ENCODE data around the gene FAR2.
A peak's percentile ranks its signal among the peaks of the same experiment; 100 is the strongest.
"Not testable (repeated sequence)": the region's sequence is repeated elsewhere in the genome, so short reads cannot be mapped to it uniquely, and the experiment has no call there.

FAR2 gene
- total RNA-seq: 4.4 to 17.1 (median 10.4) reads per million in 4 donors

DNA sequence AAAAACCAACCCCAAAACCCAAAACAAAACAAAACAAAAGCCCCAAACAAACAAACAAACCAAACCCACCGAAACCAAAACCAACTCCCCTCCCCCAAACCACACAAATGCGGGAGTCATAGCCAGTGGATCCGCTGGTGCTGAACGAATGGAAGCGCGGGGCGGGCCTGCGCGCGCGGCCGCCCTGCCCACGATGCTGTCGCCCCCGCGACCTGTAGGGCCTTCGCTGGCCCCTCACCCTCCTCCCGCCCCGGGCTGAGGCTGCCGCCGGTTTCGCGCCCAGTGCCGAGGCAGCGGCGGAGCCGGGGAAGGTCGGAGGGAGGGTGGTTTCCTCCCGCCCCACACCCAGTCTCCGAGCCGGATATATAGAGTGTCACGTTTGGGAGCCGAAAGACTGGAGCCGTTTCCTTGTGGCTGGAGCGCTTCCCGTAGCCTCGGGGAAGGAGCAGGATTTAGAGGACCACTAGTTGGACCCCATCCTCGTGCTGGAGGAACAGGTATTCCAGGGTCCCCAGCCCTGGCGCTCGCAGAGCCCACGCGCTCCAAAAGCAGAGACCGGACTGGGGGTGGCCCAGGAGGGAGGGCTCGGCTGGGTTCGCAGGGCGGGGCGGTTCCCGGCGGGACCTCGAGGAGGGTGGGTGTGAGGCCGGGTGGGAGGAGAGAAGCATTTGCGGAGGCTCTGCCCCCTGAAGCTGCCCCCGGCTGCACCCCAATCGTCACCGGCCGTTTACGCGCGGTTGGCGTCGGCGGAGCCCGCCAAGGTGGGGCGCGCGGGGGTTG is at the start of gene FAR2:
TSS of gene FAR2 (plus strand) at position 368 of the 780 bp plus-strand sequence. CDS start 121,172 bp downstream, outside the sequence.
- peak; percentile 15 to 64 (median 27) for DNase-seq

DNA sequence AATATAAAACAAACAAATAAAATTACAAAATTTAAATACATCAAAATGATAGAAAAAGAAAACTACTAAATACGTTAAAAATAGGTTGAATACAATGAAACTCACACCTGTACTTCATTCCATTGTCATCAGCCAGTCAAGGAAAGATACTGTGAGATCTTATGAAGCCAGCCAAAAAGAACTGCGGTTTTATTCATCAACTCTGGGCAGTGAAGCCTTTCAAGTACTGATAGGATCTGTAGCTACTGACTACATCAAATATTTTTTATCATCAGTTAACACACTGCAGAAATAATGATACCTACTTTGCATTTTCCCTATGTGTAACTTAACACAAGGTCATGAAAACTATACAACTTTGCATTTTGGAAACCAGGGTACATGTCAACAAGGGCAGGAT is 46.3 kb upstream of the FAR2 start:
- DNase-seq: peak in 1 of 5 donors; percentile 23

DNA sequence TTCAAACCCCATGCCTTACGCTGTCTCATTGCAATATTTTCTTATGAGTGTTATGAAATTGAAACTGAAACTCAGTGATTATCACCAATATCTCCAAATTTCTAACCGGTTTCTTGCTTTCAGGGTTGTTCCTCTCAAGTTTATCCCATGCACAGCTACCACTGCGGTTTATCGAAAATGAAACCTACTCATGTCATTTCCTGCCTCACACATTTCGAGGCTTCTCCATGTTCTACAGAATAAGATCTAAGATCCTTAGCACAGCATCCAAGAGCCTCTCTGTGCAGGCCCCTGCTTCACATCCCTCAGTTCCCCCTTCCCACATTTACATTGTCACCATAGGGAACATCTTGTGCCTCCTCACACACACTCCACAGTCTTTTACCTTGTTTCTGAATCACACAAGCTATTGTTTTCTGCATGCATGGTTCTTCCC is 45.5 kb upstream of the FAR2 start:
- peak in 3 of 5 donors; percentile 14 to 93 (median 31) for DNase-seq

DNA sequence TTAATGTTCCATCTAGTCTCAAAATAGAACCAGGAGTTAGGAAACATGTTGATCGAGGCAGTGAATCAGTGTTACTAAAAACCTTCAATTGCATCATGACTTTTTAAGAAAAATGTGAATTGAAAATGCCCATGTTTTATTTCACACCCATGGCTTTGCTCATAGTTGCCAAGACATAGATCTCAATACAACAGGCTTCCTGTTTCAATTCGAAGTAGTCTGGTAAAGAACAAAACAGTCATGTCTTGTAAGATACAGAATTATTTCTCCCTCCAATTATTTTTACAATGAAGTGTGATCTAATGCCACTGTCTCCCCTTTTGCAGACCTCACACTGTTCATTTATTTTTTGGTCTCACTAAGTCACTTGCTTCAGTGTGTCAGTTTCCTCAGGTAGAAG is 44.6 kb upstream of the FAR2 start:
- DNase-seq: peak in 1 of 5 donors; percentile 46

DNA sequence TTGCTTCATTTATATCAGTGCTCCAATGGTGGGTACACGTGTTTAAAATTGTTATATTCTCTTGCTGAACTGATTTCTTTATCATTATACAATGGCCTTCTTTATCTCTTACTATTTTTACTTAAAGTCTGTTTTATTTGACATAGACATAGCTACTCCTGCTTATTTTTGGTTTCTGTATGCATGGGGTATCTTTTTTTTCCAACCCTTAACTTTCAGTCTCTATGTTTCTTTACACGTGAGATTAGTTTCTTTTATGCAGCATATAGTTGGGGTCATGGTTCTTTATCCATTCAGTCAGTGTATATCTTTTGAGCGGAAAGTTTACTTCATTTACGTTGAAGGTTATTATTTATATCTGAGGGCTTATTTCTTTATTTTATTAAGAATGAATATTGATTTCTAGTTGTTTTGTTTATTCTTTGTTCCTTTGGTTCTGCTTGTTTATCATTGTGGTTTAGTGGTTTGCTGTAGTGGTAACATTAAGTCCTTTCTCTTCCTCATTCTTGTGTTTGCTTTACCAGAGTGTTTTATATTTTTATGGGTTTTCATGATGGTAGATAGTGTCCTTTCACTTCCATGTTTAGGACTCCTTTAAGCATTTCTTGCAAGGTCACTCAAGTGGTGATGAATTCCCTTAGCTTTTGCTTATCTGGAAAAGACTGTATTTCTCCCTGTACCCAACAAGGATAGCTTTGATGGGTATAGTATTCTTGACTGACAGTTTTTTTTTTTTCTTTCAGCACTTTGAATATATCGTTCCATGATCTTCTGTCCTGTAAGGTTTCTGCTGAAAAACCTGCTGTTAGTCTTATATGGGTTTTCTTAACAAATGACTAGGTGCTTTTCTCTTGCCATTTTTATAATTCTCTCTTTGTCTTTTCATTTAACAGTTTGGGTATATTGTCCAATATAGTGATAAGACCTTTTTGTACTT is 38.3 kb upstream of the FAR2 start:
- no peak for DNase-seq

DNA sequence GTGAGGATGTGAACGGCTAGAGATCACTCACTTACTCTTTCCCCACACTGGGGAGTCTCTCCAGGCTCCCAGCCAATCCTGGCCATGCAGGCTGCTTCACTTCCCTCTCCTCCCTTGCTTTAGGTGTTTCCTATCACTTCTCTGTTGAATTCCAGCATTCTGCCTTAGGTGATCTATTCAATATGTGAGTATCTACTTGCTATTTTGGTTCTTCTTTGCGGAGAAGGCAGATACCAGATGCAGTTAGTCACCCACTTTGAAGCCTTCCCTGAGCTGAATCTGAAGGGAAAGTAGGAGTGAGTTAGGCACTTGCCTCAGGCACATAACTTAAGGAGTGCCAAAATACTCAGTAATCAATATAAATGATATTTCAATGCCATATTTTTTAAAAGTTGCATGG is 36.0 kb upstream of the FAR2 start:
- no peak for DNase-seq

DNA sequence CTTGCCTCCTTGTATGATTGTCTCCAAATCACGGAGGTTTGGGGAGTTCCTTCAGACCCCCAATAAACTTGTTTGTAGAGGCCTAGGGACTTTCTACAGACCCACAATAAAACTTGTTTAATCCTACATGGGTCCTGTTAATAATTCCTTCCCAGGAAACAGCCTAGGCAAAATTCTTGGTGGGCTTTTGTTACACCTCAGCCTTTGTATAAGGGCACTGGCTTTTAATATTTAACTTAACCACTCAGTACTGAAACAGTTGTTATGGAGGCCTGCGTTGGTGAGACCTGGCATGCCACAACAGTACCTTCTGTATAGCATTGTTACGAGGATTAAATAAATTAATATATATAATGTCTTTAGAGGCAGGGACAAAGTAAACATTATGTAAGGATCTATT is 32.7 kb upstream of the FAR2 start:
- no peak for DNase-seq

DNA sequence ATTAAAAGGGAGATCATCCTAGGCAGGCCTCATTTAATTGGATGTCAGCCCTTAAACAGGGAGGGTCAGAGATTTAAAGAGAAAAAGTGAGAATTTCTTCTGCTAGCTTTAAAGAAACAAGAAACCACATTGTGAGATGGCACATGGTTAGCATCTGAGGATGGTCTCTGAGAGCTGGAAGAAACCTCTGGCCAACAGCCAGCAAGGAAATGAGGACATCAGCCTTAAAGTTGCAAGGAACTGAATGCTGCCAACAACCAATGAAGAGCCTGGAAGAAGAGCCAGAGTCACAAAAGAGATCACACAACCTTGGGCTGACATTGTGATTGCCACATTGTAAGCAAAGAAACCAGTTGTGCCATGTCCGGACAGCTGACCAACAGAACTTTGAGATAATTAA is 17.5 kb upstream of the FAR2 start:
- no peak for DNase-seq

DNA sequence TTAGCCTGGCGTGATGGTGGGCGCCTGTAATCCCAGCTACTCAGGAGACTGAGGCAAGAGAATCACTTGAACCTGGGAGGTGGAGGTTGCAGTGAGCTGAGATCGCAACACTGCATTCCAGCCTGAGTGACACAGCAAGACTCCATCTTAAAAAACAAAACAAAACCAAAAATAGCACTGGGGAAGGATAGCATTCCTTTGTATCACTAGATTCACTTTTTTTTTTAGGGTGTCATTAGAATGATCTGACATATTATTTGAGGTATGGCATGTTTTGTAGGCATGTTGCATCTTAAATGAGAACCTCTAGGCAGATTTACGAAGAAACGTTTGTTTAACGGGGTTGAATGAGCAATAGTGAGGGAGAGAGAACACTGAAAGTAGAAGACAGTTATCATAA is 16.8 kb upstream of the FAR2 start:
- no peak for DNase-seq

DNA sequence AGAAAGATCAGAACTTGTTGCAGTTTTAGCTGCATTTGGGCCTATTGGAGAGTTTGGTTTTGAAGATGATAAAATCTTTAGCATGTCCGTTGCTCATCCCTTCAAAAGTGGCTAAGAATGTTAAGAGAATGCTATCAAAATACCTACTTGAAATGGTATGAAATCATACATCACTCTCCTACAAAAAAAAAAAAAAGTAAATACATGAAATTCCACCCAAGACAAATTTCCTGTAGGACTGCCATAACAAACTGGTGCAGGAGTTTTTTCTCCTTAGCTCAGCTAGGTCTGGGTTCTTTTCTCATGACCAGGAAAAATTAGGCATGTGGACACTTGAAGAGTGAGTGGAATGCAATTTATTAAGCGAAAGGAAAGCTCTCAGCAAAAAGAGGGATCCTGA is 15.9 kb upstream of the FAR2 start:
- no peak for DNase-seq

DNA sequence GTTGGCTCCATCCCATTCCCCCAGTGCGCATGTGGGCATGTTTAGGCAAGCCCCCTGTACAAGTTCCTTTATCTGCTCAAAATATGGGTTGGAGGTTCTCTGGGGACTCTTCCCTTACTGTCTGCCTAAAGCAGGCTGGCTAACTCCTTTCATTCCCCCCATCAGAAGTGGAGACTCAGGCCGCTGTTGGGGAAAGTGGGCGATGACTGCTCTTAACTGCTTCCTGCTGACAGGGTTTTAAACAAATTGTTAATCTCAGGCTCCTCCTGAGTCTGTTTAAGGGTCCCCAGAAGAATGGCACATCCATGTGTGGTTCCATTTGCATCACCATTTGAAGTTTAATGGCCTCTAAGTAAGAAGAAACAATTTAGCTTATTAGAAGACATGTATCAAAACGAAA is 15.4 kb upstream of the FAR2 start:
- DNase-seq: no peak

DNA sequence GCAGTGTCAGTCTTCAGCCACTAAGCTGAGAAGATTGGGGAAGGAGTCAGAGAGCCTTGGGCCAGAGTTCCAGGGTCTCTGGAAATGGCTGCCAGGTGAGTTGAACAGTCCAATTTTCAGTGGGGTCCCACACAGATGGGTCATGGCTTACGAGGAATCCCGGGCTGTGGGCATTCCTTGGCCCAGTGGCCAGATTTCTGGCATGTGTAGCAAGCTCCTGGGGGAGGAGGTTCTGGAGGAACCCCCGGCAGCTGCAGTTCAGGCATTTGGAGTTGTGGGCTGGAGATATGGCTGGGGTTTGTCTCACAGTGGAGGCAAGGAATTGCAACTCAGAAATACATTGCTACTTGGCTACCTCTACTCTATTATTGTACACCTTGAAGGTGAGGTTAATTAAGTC is 10.8 kb upstream of the FAR2 start:
- not testable (repeated sequence) for DNase-seq

DNA sequence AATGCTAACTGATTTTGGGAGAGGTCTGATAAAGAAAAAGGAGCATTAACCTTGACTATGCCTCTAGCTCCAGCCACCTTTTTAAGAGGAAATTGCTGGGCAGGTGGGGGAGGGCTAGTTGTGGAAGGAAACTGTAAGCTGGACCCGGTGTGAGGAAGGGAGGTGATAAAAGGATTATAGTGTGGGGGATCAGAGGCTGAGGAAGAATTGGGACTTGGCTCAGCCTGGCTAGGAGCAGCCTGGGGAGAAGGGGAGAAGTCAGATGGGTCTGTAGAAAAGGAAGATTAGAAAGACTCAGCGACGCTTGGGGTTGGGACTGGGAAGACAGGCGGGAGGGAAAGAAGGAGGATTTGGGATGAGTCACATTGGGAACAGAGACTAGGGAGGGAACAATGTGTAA is 10.2 kb upstream of the FAR2 start:
- not testable (repeated sequence) for DNase-seq

DNA sequence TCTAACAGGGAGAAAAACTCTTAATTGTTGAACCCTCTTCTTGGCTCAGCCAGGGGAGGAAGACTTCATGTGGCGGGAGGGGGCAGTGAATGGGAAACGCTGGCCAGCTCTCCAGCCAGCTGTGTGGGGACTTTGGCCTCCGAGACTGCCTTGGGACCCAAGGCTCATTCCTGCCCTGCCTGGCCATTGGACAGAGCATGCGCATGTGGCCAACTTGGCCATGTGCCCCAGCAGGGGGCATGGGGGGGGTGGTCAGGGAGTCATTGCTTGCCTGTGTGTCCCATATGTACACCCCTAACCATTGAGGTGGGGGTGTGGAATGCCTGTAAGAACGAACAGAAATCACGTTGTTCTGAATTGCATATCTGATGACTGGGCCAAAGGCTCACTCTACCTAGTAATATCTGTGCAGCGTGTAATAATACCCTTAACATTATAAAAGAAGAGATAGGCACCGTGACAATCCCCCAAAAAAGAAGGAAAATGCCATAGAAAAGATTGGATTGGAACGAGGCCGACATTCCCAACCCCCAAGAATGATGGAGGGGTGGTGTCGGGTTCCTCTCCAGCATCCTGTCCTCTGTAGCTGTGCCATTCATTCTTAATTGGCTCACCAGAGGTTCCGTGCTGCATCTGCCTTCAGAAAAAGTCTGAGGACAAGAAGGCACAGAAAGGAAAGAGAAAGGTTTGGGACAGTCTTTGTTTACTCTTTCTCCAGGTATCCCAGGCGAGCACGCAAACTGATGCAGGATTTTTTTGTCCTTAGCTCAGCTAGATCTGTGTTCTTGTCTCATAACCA is 3.5 kb upstream of the FAR2 start:
- no peak for DNase-seq

DNA sequence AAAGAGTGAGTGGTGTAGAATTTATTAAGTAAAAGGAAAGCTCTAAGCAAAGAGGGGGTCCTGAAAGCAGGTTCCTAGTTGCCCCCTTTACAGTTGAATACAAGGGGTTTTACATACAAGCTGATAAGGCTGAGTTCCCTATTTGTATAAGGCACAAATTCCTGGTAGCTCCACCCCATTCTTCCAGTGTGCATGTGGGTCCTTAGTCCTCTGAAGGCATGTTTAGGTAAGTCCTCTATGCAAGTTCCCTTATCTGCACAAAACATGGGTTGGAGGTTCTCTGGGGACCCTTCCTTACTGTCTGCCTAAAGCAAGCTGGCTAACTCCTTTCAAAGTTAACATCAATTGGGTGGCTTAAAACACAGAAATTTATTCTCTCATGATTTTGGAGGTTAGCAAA is 2.9 kb upstream of the FAR2 start:
- no peak for DNase-seq

DNA sequence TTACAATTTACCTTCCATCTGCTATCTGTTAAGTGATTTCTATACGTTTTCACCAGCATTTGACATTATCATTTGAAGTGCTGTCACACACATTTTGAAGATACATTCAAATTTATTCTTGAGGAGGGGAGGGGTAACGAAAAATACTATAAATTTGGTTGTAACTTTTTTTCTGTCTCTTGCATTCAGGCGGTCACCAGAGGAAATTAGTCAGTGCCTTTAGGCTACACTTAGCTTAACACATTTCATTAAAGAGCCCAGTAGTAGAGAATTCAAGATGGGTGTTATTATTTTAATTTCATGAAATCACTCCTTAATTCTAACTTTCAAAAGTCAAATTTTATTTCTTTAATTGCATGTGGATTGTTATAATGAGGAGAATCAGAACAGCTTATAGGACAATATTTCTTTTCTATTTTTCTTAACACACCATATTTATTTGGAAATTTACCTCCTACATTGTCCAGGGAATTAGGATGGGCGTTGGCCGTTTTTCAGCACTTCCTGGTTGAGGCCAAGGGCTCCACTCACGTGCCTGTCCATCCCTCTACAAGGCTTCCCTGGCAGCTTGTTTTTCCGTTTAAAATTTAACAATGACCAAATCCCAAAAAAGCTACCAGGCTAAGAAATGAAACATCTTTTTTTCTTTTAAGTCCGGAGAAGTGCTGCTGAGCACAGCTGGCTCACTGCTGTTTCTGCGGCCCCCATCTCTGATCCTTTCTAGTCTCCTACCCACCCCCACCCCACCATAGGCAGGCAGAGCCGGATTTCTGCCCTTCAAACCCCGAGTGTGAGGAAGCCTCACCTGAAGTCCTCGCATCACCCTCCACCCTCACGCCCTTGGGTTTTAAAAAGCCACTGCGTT is 1.1 kb upstream of the FAR2 start:
- DNase-seq: no peak

DNA sequence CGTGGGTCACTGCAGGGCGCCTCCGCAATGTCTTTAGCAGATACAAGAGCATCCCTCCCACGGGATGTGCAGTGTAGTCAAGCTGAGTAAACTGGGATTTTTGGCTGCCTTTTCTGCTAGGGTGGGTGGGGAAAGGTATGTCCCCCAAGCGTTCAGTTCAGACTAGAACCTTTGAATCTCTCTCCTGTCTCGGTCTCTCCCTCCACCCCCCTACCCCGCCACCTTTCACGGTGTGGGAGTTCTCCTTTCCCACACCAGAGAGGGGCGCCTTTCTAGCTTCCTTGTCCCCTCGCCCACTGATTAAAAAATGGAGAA is 525 bp upstream of the FAR2 start:
- DNase-seq: no peak

DNA sequence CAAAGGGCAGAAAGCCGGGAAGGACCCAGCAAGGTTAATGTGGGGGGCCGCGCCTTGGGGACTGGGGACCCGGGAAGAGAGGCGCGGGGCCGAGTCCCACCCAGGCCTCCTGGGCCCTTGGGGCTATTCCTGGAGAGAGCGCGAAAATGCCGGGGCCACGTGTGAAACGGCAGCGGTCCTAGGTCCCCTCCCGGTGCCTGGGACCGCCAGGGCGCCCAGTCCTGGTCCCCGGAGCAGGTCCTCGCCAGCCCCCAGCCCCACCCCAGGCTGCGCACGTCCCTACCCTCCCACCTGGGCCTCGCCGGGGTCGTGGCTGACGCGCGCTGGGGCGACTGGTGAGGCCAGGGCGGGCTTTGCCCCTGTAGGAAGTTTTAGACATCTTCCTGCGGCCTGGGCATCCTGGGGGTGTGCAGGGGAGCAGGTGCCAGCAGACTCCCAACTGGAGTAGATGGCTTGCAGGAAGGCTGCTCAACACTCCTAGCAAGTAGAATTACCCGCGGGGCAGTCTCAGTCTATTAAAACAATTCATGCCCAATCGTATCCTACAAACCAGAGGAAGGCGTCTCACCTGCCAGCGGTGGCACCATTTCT is 708 bp downstream of the FAR2 start:
- DNase-seq: peak in 1 of 5 donors; percentile 6

DNA sequence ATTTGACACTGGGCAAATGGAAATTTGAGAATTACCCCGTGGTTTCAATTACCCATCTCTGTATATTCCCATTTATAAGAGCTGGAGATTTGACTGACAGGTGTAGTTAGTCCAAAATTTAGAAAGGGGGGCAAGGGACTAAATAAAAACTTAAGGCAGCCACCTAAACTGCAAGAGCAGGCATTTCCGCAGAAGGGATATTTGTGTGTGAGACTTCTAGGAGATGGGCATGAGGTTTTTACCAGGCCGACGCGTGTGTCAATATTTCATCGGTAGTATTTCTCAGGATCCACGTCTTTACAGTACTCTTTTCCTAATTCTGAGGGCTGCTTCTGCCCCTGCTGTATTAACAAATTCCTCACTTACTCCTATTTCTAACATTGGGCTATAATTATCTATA is 1.4 kb downstream of the FAR2 start:
- DNase-seq: no peak

DNA sequence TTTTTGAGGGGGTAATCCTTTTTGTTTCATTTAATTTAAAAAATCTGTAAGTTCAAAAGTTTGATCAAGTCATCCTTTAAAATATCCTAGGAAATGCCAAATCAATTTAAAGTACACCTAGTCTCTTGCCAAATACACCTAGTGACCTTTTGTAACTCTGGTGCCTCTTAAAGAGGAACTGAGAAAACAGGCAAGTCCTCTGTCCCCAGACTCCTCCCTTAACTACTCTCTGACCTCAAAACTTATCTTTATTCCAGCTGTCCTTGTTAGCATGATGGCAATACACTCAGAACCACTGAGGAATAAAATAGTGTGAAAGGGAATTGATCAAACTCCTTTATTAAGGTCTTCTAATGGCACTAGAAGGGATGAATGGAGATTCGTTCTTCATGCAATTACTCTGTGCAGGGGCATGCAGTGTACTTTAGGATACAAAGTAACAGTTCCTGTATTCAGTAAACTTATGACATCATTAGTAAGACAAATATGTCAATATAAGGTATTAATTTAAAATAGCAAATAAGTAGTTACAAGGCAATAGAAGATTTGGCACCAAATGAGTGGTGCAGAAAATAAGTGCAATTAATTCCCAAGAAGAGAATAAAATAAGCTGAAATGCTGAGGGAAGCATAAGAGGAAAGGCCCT is 3.3 kb downstream of the FAR2 start:
- no peak for DNase-seq

DNA sequence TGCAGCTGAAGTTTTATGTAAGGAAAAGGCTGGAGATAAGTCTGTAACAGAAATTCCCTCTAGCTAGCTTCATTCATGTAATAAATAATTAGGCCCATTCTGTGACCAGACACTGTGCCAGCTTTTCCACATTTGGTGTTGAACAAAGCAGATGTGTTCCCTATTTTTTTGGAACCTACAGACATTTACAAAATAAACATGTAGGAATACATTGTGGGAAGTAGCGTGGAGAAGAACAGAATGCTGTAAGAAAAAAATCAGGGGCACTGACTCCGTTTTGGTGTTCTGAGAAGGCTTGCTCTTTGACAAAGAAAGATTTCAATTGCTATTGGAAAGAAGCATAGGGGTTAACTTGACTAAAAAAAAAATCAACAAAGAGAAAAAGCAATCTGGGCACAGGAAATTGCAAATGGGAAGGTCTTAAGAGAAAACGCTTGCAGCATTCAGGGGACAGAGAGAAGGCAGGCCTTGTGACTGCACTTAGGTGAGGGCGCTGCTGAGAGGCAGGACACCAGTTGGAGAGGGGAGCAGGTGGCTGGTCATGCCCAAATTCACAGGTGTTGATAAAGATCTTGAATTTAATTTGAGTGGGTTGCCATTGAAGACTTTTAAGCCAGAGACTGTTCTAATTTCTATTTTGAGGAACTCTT is 4.0 kb downstream of the FAR2 start:
- no peak for DNase-seq
